CD4-positive, CD25-positive, alpha-beta regulatory T cell (primary cell): ENCODE results near the gene HIGD1B. TPM values are rescaled to one million over a fixed set of nuclear protein-coding genes. Genes with fewer than 3 reads are reported as not detected.

ENCODE experiments used
- ATAC-seq, 2 donors: fragments of 150-1000 bp; cut with Tn5 transposase; one replicate each; pipeline ENCODE4 v1.10.0; 2021; ENCODE audit warnings: low read depth in 2 of 2, moderate number of reproducible peaks in 2 of 2, moderate library complexity in 1 of 2
- DNase-seq, 3 donors: peaks; one replicate each; pipeline versions ENCODE4 v3.0.0 to v3.0.0-alpha.2; 2012 to 2022; ENCODE audit warnings: mixed read lengths in 1 of 3
- H3K27ac ChIP-seq: one replicate; pipeline ENCODE4 v1.7.0; 2013; ENCODE audit warnings: mild to moderate bottlenecking, low read length; ENCODE audit not compliant: insufficient read depth, poor library complexity, severe bottlenecking
- H3K27me3 ChIP-seq: one replicate; pipeline ENCODE4 v1.7.0; 2013; ENCODE audit warnings: low read length; ENCODE audit not compliant: control insufficient read depth, insufficient read depth
- H3K36me3 ChIP-seq: one replicate; pipeline ENCODE4 v1.7.0; 2013; ENCODE audit warnings: mild to moderate bottlenecking, low read length, moderate library complexity; ENCODE audit not compliant: control insufficient read depth, insufficient read depth
- H3K4me1 ChIP-seq: 2 replicates; pipeline ENCODE4 v1.7.0; 2013; ENCODE audit warnings: mild to moderate bottlenecking, low read length; ENCODE audit not compliant: insufficient read depth, control insufficient read depth, poor library complexity, severe bottlenecking
- H3K4me3 ChIP-seq: one replicate; pipeline ENCODE4 v1.7.0; 2013; ENCODE audit warnings: low read depth, mild to moderate bottlenecking, low read length, moderate library complexity
- H3K9me3 ChIP-seq, 2 experiments: 1 replicate in 1 of 2; 2 replicates in 1 of 2; pipeline ENCODE4 v1.7.0; 2013; ENCODE audit warnings: low read length in 2 of 2, mild to moderate bottlenecking in 1 of 2, moderate library complexity in 1 of 2; ENCODE audit not compliant: control insufficient read depth in 2 of 2
- H3K27ac Mint-ChIP-seq, 3 donors: one replicate each; pipeline ENCODE4 v1.8.0; 2020 to 2022; ENCODE audit warnings: mild to moderate bottlenecking in 3 of 3, mixed read lengths in 3 of 3, moderate library complexity in 2 of 3
- H3K27me3 Mint-ChIP-seq: one replicate; pipeline ENCODE4 v1.8.0; 2022; ENCODE audit warnings: mild to moderate bottlenecking, mixed read lengths
- H3K36me3 Mint-ChIP-seq: one replicate; pipeline ENCODE4 v1.8.0; 2020; ENCODE audit warnings: mixed read lengths
- H3K4me1 Mint-ChIP-seq, 4 donors: one replicate each; pipeline ENCODE4 v1.8.0; 2020 to 2022; ENCODE audit warnings: mixed read lengths in 4 of 4, mild to moderate bottlenecking in 1 of 4
- H3K4me3 Mint-ChIP-seq, 4 donors: one replicate each; pipeline ENCODE4 v1.8.0; 2020 to 2022; ENCODE audit warnings: mild to moderate bottlenecking in 4 of 4, mixed read lengths in 4 of 4, moderate library complexity in 3 of 4
- H3K9me3 Mint-ChIP-seq, 7 donors: one replicate each; pipeline ENCODE4 v1.8.0; 2020 to 2022; ENCODE audit warnings: mixed read lengths in 7 of 7, mild to moderate bottlenecking in 3 of 7, moderate library complexity in 2 of 7
- polyA plus RNA-seq, 4 donors: library from polyadenylated mRNA; unstranded; fragments of 300-500 nt; fragmentation: Illumina TruSeq; gene quantifications; one replicate each; pipeline ENCODE4 v1.2.3, GENCODE V29; 2021
- total RNA-seq: library from RNA; stranded (reverse); gene quantifications from one replicate; pipeline ENCODE4 v1.2.3, GENCODE V29; 2022

The HIGD1B gene
- total and polyA plus RNA-seq, 5 donors from 2014 or later, result not detected

GRCh38 chr17:44881145-44881544 is 33.5 kb downstream of the HIGD1B start:
- peaks cover 0 to 5% (median 1%) of the 10 kb centered on the region in 4 donors for H3K4me1 Mint-ChIP-seq
- Histone ChIP-seq H3K27ac (no peak overlapping the region), H3K36me3 (peaks cover 86% of the 10 kb centered on the region), H3K27me3 (no peaks in the 10 kb centered on the region), H3K4me3 (no peak overlapping the region), H3K9me3 (no peaks in the 10 kb centered on the region), H3K4me1 (no peaks in the 10 kb centered on the region)
- no peak overlapping the region for H3K27ac Mint-ChIP-seq
- H3K27me3 Mint-ChIP-seq, result no peaks in the 10 kb centered on the region
- ATAC-seq (no peak), DNase-seq (no peak)
- H3K4me3 Mint-ChIP-seq, result no peak overlapping the region
- no peaks in the 10 kb centered on the region for H3K9me3 Mint-ChIP-seq
- H3K36me3 Mint-ChIP-seq, result peaks cover 58% of the 10 kb centered on the region

- Mint-ChIP-seq H3K27ac (no peak overlapping the region), H3K4me1 (peaks cover 0 to 4% (median 3%) of the 10 kb centered on the region in 4 donors), H3K27me3 (no peaks in the 10 kb centered on the region), H3K4me3 (no peak overlapping the region), H3K36me3 (peaks cover 42% of the 10 kb centered on the region), H3K9me3 (no peaks in the 10 kb centered on the region)
- Histone ChIP-seq H3K27ac (no peak overlapping the region), H3K9me3 (no peaks in the 10 kb centered on the region), H3K27me3 (no peaks in the 10 kb centered on the region), H3K4me3 (no peak overlapping the region), H3K4me1 (peaks cover 14% of the 10 kb centered on the region), H3K36me3 (peaks cover 73% of the 10 kb centered on the region)
- DNase-seq (no peak), ATAC-seq (no peak)
These were observed 37.3 kb downstream of the HIGD1B start for GRCh38 chr17:44884941-44885340.

GRCh38 chr17:44887016-44887415 is 39.3 kb downstream of the HIGD1B start:
- H3K4me1 Mint-ChIP-seq, result peaks cover 6 to 12% (median 12%) of the 10 kb centered on the region in 4 donors

GRCh38 chr17:44887971-44888954 is 40.6 kb downstream of the HIGD1B start:
- H3K4me1 ChIP-seq, result peaks cover 19% of the 10 kb centered on the region
- H3K36me3 ChIP-seq, result peaks cover 70% of the 10 kb centered on the region
- H3K27ac ChIP-seq, result no peak overlapping the region
- Mint-ChIP-seq H3K36me3 (peaks cover 33% of the 10 kb centered on the region), H3K9me3 (no peaks in the 10 kb centered on the region), H3K4me1 (peaks cover 6 to 16% (median 13%) of the 10 kb centered on the region in 4 donors), H3K27ac (no peak overlapping the region), H3K27me3 (no peaks in the 10 kb centered on the region), H3K4me3 (no peak overlapping the region)
- H3K4me3 ChIP-seq, result no peak overlapping the region
- DNase-seq, result peak in 1 of 3 donors; percentile 12
- peak in 1 of 2 donors; percentile 50 for ATAC-seq
- no peaks in the 10 kb centered on the region for H3K9me3 ChIP-seq
- H3K27me3 ChIP-seq, result no peaks in the 10 kb centered on the region

More at GRCh38 chr17:44887016-44887415, 39.3 kb downstream of the HIGD1B start:
- no peaks in the 10 kb centered on the region for H3K9me3 ChIP-seq
- H3K36me3 ChIP-seq, result peaks cover 70% of the 10 kb centered on the region
- DNase-seq (no peak), ATAC-seq (no peak)
- no peak overlapping the region for H3K4me3 ChIP-seq
- no peaks in the 10 kb centered on the region for H3K27me3 Mint-ChIP-seq
- H3K27ac ChIP-seq, result no peak overlapping the region
- peaks cover 19% of the 10 kb centered on the region for H3K4me1 ChIP-seq
- no peaks in the 10 kb centered on the region for H3K27me3 ChIP-seq
- no peaks in the 10 kb centered on the region for H3K9me3 Mint-ChIP-seq
- no peak overlapping the region for H3K27ac Mint-ChIP-seq
- peaks cover 41% of the 10 kb centered on the region for H3K36me3 Mint-ChIP-seq
- H3K4me3 Mint-ChIP-seq, result no peak overlapping the region

GRCh38 chr17:44889003-44889402 is 41.3 kb downstream of the HIGD1B start:
- Mint-ChIP-seq H3K4me3 (no peak overlapping the region), H3K4me1 (peaks cover 6 to 19% (median 14%) of the 10 kb centered on the region in 4 donors), H3K27me3 (no peaks in the 10 kb centered on the region), H3K36me3 (peaks cover 30% of the 10 kb centered on the region), H3K27ac (no peak overlapping the region), H3K9me3 (no peaks in the 10 kb centered on the region)
- ATAC-seq (no peak), DNase-seq (no peak)
- H3K27ac ChIP-seq, result no peak overlapping the region
- peaks cover 19% of the 10 kb centered on the region for H3K4me1 ChIP-seq
- peaks cover 67% of the 10 kb centered on the region for H3K36me3 ChIP-seq
- H3K4me3 ChIP-seq, result no peak overlapping the region
- no peaks in the 10 kb centered on the region for H3K9me3 ChIP-seq
- H3K27me3 ChIP-seq, result no peaks in the 10 kb centered on the region

- no peaks in the 10 kb centered on the region for H3K27me3 Mint-ChIP-seq
- no peak for ATAC-seq
- H3K4me3 ChIP-seq, result no peak overlapping the region
These were observed 44.6 kb downstream of the HIGD1B start for GRCh38 chr17:44892250-44892649.

GRCh38 chr17:44894642-44895041 is 47.0 kb downstream of the HIGD1B start:
- no peaks in the 10 kb centered on the region for H3K9me3 ChIP-seq
- peaks cover 35% of the 10 kb centered on the region for H3K36me3 ChIP-seq
- Mint-ChIP-seq H3K27ac (no peak overlapping the region), H3K4me3 (peak overlapping the region in 1 of 4 donors; percentile 35), H3K9me3 (peaks cover 0 to 3% (median 0%) of the 10 kb centered on the region in 7 donors), H3K27me3 (peaks cover 5% of the 10 kb centered on the region), H3K36me3 (peaks cover 29% of the 10 kb centered on the region), H3K4me1 (peaks cover 20 to 48% (median 25%) of the 10 kb centered on the region in 4 donors)
- H3K4me1 ChIP-seq, result peaks cover 28% of the 10 kb centered on the region
- no peaks in the 10 kb centered on the region for H3K27me3 ChIP-seq
- ATAC-seq, result no peak
- no peak overlapping the region for H3K27ac ChIP-seq
- no peak overlapping the region for H3K4me3 ChIP-seq
- no peak for DNase-seq

More at GRCh38 chr17:44892250-44892649, 44.6 kb downstream of the HIGD1B start:
- DNase-seq, result no peak
- Histone ChIP-seq H3K9me3 (no peaks in the 10 kb centered on the region), H3K4me1 (peaks cover 25% of the 10 kb centered on the region), H3K27ac (no peak overlapping the region), H3K27me3 (no peaks in the 10 kb centered on the region), H3K36me3 (peaks cover 44% of the 10 kb centered on the region)
- H3K4me3 Mint-ChIP-seq, result no peak overlapping the region
- peaks cover 29% of the 10 kb centered on the region for H3K36me3 Mint-ChIP-seq
- no peak overlapping the region for H3K27ac Mint-ChIP-seq
- peaks cover 13 to 34% (median 16%) of the 10 kb centered on the region in 4 donors for H3K4me1 Mint-ChIP-seq
- peaks cover 0 to 1% (median 0%) of the 10 kb centered on the region in 7 donors for H3K9me3 Mint-ChIP-seq
